Measurements from ENCODE around the gene RBM19.

The RBM19 gene

DNA sequence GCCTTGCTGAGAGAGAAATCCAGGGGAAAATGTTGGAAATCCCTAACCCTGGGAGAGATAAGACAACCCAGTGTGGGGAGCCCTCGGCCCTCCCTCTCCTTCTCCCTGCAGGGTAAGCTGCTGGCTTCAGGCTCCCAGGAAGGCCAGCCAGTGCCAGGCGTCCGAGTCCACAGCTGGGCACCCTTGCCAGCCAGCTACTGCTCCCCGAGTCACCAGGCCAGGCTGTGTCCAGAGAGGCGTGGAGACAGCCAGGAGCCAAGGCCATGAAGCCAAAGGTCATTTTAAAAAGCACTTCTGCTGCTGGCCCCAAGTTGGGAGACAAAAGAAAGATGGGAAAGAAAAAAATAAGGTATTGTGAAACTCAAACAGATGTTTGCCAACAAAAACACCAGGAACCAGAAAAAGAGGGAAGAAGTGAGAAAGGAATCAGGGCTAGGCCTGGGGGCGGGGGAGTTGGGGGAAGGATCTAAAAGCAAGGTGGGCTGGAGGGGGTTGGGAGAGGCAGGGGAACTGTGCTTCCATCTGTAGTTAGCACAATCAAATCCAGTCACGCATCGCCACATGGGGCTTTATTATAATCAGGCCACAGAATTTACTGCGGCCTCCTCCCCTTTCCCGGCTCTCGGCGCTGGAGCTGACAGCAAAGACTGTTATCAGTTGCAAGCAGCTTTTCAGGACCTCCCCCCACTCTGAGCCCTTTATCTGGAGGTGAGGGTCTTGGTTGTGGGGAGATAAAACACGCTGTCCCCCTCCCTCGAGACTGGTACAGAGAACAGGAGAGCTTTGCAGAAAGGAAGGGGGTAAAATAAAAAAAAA, 33.5 kb downstream of the RBM19 start:
- in situ Hi-C loops (cut with MboI; ENCODE audit: low sequenced_read_pairs): no loop called here

GRCh38 chr12:113931517-113931916, 34.6 kb downstream of the RBM19 start:
- in situ Hi-C loops (cut with MboI; ENCODE audit: low sequenced_read_pairs): no loop called here

GRCh38 chr12:113930249-113930648, 35.9 kb downstream of the RBM19 start:
- in situ Hi-C loops (cut with MboI; ENCODE audit: low sequenced_read_pairs): no loop called here

- in situ Hi-C loops (cut with MboI; ENCODE audit: low sequenced_read_pairs): no loop called here
Measured at GRCh38 chr12:113929312-113929989, 36.7 kb downstream of the RBM19 start.

- in situ Hi-C loops (cut with MboI; ENCODE audit: low sequenced_read_pairs): no loop called here
Measured at GRCh38 chr12:113926788-113927187, 39.3 kb downstream of the RBM19 start.

- in situ Hi-C loops (cut with MboI; ENCODE audit: low sequenced_read_pairs): no loop called here
Measured at GRCh38 chr12:113924341-113924740, 41.8 kb downstream of the RBM19 start.

DNA sequence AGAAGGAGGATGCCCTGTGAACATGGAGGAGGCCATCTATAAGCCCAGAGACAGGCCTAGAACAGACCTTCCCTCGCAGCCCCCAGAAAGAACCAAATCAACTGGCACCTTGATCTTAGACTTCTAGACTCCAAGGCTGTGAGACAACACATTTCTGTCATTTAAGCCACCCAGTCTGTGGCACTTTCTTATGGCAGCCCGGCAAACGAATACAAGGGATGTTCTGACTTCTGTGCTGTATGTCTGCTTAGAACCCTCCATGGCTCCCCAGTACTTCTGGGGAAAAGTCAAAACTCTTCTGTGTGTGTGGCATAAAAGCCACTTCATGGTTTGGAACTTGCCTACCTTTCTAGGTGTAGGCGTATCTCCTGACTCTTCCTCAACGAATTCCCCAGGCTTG, 42.9 kb downstream of the RBM19 start:
- in situ Hi-C loops (cut with MboI; ENCODE audit: low sequenced_read_pairs): no loop called here

- in situ Hi-C loops (cut with MboI; ENCODE audit: low sequenced_read_pairs): no loop called here
Measured at GRCh38 chr12:113921430-113921829, 44.7 kb downstream of the RBM19 start.

- in situ Hi-C loops (cut with MboI; ENCODE audit: low sequenced_read_pairs): no loop called here
Measured at GRCh38 chr12:113919791-113920190, 46.3 kb downstream of the RBM19 start.

- in situ Hi-C loops (cut with MboI; ENCODE audit: low sequenced_read_pairs): no loop called here
Measured at GRCh38 chr12:113918306-113918705, 47.8 kb downstream of the RBM19 start.

DNA sequence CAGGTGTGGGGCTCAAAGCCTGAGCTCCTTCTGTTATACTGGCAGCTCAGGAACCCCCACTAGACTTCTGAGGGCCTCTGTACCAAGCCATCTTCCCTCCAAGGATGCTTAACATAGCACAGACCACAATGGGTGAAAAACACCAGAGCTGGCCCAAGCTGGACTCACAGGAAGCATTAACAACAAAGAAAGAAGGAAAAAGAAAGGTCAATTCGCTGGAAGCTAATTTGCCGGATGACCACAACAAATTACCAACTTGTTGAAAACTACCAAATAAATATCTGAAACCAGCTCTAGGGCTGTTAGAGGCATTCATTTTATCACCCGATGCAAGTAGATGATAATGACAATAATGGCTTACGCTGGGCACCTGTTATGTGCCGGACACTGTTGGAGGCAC, 48.7 kb downstream of the RBM19 start:
- in situ Hi-C loops (cut with MboI; ENCODE audit: low sequenced_read_pairs): no loop called here

GRCh38 chr12:113914806-113915205, 51.3 kb downstream of the RBM19 start:
- in situ Hi-C loops (cut with MboI; ENCODE audit: low sequenced_read_pairs): no loop called here

GRCh38 chr12:113914176-113914575, 51.9 kb downstream of the RBM19 start:
- in situ Hi-C loops (cut with MboI; ENCODE audit: low sequenced_read_pairs): no loop called here

- in situ Hi-C loops (cut with MboI; ENCODE audit: low sequenced_read_pairs): no loop called here
Measured at GRCh38 chr12:113912760-113913329, 53.3 kb downstream of the RBM19 start.

- in situ Hi-C loops (cut with MboI; ENCODE audit: low sequenced_read_pairs): no loop called here
Measured at GRCh38 chr12:113911971-113912759, 54.0 kb downstream of the RBM19 start.

- in situ Hi-C loops (cut with MboI; ENCODE audit: low sequenced_read_pairs): no loop called here
Measured at GRCh38 chr12:113910751-113911272, 55.3 kb downstream of the RBM19 start.

GRCh38 chr12:113909776-113910420, 56.2 kb downstream of the RBM19 start:
- in situ Hi-C loops (cut with MboI; ENCODE audit: low sequenced_read_pairs): no loop called here

- in situ Hi-C loops (cut with MboI; ENCODE audit: low sequenced_read_pairs): no loop called here
Measured at GRCh38 chr12:113908584-113909100, 57.5 kb downstream of the RBM19 start.

DNA sequence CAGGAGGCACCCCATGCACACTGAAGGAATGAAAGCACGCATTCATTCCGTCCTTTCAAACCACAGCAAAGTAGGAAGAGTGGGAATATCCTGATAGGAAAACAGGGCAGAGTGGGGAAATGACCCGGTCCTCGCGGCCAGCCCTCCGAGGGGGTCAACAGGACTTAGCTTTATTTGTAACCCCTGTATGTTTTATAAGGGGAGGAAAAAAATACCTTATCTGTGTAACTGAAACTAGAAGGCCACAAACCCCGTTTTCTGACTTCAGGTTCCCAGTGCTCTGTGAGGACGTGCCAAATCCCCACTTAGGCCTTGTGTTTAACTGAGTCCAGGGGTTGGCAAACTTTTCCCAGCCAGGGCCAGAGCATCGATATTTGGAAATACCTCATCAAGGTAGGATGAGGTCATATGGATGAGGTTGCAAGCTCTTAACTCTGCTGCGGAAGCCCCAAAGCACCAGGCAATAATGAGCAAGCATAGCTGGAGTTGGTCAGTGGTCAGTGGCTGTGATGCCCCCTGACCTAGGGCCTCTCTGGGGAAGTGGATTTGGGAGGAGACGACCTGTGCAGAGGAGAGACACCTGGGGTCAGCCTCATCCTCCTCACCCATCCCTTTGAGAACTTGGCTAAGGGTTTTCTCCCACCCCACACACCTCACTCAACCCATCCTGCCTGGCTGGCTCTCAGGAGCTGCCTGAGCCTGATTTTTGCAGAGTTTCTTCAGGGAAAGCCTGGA, 58.5 kb downstream of the RBM19 start:
- in situ Hi-C loops (cut with MboI; ENCODE audit: low sequenced_read_pairs): no loop called here

Data from hTERT RPE-1 (cell line).